ENCODE results near the gene PRRT1B.
"Not testable (repeated sequence)": the region's sequence is repeated elsewhere in the genome, so short reads cannot be mapped to it uniquely, and the experiment has no call there.

The PRRT1B gene

DNA sequence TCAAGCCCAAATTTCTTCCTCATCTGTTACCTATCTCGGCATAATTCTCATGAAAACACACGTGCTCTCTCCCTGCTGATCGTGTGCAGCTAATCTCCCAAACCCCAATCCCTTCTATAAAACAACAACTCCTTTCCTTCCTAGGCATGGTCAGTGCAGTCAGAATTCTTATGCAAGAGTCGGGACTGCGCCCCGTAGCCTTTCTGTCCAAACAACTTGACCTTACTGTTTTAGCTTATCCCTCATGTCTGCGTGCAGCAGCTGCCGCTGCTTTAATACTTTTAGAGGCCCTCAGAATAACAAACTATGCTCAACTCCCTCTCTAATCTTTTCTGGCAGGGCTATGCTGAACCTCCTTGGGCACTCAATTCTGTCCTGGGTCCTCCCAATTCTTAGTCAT lies 5.1 kb downstream of the PRRT1B start:
- not testable (repeated sequence) for DNase-seq (ENCODE audit: low read depth in 2 of 2)

DNA sequence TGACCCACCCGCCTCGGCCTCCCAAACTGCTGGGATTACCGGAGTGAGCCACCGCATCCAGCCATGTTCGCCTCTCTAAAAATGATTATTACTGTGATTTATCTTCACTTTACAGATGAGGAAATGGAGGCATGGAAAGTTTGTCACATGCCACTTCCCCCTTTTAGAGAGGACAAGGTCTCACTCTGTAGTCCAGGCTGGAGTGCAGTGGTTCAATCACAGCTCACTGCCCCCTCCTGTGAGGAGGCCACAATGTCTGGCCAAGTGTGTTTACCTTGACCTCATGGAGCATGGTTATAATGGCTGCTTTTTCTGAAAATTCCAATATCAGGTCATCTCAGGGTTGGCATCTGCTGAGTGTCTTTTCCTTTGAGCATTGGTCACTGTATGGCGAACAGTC lies 6.7 kb downstream of the PRRT1B start:
- DNase-seq (ENCODE audit: low read depth in 2 of 2) = no peak

- DNase-seq (ENCODE audit: low read depth in 2 of 2) = no peak
Measured at GRCh38 chr9:131554087-131554842, 8.9 kb downstream of the PRRT1B start.

GRCh38 chr9:131554843-131555351 lies 9.6 kb downstream of the PRRT1B start:
- DNase-seq (ENCODE audit: low read depth in 2 of 2) = no peak

DNA sequence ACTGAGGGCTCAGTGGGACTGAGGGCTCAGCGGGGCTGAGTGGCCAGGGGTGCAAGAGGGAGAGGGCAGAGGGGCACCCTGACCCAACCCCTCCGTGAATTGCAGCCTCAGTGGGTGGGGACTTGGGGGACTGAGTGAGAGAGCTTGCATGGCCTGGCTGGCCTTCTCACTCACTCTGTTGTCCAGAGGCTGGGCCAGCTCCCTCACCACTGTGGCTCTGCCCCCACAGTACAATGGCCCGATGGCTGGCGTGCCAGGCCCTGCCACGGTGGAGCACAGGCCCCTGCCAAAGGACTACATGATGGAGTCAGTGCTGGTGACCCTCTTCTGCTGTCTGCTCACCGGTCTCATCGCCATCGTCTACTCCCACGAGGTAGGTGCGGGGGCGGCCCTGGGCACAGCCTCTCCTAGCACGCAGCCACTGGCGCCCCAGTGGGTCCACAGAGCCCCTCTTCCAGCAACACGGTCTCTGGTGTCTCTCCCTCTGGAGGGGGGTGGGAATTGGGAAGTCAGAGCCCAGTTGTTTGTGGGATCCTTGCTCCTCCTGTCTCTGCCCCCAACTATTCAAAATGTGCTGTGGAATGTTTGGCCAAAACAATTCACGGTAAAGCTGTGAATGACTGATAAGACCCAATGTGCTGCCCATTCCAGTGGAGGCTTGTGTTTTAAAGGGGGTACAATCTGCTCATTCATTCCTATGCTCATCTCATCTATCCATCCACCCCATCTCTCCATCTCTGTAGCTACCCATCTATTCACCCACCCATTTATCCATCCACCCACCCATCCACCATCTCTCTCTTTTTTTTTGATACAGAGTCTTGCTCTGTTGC lies 10.7 kb downstream of the PRRT1B start:
- DNase-seq (ENCODE audit: low read depth in 2 of 2) = no peak

DNA sequence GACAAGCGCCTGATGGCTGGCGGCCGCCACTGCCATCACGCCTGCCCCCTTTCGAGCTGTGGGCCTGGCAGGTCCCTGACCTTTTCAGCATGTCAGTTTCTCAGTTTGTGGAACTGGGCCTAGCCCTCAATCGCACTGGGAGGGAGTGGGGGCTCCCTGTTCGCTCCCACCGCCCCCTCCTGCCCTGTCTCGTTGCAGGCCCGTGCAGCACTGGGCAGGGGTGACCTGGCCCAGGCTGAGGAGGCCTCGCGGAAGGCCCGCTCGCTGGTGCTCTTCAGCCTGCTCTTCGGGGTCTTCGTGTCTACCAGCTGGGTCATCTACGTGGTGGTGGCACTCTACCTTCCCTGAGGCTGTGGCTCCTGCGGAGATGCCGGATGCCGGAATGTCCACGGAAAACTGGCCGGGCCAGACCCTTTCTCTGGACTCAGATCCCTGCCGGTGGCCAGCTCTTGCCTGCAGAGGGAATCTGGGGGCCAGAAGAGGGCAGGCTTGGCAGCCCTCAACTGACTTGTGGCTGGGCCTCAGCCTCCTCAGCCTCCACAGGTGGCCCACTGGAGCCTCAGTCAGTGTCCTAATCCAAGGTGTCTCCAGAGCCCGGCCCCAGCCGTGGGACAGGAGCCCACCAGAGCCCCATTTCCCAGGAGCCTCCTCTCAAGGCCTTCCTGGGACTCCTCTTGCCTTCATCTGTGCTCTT lies 12.7 kb downstream of the PRRT1B start:
- no peak for DNase-seq (ENCODE audit: low read depth in 2 of 2)

DNA sequence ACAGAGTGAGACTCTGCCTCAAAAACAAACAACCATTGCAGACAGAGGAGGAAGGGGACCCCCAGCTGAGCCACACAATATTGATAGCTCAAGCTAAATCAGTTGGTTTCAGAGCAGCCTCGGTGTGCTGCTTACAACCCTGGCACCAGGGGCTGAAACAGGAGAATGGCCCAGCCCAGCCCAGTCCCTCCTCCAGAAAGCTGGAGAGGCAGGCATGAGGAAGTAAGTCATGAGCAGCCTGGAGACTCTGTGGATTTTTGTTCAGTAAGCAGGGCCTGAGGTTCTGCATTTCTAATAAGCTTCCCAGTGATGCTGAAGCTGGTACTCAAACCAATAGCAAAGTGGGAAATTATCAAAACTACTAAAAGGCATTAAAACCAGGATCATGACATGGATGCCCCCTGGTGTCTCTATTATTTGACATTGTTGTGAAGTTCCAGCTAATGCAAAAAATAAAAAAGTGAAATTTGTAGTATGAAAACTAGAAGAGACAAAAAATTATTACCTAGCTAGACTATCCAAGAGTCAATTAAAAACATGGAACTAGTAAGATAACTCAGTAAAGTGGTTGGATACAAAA lies 14.2 kb downstream of the PRRT1B start:
- no peak for DNase-seq (ENCODE audit: low read depth in 2 of 2)

- DNase-seq (ENCODE audit: low read depth in 2 of 2) = no peak
Measured at GRCh38 chr9:131562032-131562959, 17.0 kb downstream of the PRRT1B start.

DNA sequence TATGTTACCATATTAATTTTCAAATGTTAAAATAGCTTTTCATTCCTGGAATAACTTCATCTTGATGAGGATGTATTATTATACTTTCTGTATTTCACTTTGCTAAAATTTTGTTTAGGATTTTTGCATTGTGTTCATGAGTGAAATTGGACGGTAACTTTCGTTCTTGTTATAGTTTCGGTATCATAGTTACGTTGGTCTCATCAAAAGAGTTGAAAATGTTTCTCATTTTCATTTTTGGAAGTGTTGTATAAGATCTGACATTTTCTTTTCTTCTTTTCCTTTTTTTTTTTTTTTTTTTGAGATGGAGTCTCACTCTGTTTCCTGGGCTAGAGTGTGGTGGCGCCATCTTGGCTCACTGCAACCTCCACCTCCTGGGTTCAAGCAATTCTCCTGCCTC lies 20.0 kb downstream of the PRRT1B start:
- no peak for DNase-seq (ENCODE audit: low read depth in 2 of 2)

- no peak for DNase-seq (ENCODE audit: low read depth in 2 of 2)
Measured at GRCh38 chr9:131566158-131566557, 20.8 kb downstream of the PRRT1B start.

DNA sequence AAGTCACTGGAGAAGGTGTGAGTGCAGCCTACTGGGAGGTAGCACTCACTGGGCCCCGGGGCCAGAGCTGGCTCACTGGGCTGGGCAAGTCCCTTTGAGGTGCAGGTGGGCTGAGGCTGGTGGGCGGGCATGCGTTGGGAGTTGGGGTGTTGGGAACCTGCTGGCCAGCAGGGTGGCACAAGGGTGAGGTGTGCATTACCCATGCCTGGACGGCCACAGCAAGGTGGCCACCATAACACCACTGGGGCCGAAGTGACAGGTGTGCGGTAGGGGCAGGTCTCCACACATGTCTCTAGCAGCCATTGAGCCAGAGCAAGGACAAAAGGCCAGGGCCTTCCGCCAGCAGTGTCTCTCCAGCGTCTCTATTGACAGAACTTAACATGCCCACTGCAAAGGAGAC lies 22.6 kb downstream of the PRRT1B start:
- DNase-seq (ENCODE audit: low read depth in 2 of 2) = no peak

DNA sequence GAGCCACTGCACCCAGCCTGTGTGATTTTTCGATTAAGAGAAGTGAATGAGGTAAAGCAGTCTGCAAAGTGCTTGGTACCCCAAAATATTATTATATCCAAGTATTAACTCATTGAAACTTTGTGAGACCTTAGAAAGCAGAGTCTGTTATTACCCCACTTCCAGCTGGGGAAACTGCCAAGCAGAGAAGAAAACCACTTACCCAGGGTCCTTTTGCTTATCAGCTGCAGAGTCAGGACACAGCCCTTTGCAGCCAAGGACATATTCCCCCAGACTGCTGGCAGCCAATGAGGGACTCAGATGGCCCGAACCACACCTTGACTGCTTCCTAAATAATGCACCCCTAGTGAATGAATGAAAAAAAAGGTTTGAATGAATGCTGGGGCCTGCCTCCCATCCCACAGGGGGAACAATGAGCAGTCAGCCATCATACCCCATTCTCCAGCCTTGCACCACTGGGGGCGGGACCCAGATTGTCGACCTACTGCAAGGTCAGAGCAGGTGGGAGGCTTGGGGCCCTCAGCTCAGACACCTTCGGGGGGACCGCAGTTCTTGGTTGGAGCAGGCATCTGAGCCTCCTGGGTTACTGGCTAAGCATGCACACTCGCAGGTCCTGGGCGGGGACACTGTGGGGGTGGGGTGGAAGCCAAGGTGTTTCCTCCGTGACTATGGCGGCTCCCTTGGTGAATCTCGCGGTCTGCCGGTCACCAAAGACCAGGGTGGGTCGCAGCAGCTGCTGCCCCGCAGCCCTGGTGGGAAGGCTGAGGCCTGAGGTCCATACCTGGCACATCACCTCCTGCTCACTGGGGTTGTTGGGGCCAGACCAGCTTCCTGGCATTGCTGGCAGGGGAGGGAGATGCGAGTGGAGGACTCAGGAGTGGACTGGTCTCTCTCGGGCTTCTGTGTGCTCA lies 29.7 kb downstream of the PRRT1B start:
- no peak for DNase-seq (ENCODE audit: low read depth in 2 of 2)

DNA sequence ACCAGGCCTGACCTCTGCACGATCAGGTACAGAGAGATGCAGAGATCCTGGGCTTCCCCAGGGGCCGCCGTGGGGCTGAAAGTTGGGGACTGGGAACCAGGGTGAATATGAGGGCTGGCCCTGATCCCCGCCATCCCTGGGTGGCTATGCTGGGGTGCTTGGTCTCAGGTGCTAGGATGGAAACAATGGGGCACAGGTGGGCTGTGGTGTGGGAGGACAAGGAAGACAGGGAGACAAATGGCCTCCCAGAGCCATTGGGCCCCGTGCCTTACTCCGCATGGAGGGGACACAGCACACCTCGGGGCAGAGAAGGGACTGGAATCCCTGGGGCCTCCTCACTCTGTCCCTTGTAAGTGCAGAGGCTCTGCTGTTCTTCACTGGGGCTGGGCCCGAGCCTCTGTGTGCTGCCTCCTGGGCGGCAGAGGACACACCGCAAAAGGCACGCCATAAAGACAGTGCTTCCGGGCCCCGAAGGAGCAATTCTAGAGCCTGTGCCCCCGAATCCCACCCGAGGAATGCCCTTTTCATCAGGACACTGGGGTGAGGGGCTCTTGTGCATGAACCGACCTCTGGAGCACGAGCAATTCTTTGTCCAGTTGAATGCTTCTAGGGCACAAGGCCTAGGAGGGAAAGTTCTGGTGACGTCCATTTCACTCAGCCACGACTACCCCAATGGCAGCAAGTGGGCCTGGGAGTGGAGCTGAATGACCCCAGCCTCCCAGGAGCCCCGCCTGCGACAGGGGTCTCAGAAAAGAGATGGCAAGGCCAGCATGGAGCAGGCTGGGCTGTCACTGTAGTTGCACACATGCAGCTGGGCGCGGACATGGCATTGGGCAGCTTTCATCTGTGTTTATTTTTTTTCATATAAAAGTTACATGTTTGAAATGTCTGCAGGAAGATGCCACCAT lies 30.9 kb downstream of the PRRT1B start:
- DNase-seq (ENCODE audit: low read depth in 2 of 2) = no peak

GRCh38 chr9:131577005-131578000 lies 32.0 kb downstream of the PRRT1B start:
- DNase-seq (ENCODE audit: low read depth in 2 of 2) = no peak

GRCh38 chr9:131578021-131578420 lies 32.7 kb downstream of the PRRT1B start:
- DNase-seq (ENCODE audit: low read depth in 2 of 2) = no peak

DNA sequence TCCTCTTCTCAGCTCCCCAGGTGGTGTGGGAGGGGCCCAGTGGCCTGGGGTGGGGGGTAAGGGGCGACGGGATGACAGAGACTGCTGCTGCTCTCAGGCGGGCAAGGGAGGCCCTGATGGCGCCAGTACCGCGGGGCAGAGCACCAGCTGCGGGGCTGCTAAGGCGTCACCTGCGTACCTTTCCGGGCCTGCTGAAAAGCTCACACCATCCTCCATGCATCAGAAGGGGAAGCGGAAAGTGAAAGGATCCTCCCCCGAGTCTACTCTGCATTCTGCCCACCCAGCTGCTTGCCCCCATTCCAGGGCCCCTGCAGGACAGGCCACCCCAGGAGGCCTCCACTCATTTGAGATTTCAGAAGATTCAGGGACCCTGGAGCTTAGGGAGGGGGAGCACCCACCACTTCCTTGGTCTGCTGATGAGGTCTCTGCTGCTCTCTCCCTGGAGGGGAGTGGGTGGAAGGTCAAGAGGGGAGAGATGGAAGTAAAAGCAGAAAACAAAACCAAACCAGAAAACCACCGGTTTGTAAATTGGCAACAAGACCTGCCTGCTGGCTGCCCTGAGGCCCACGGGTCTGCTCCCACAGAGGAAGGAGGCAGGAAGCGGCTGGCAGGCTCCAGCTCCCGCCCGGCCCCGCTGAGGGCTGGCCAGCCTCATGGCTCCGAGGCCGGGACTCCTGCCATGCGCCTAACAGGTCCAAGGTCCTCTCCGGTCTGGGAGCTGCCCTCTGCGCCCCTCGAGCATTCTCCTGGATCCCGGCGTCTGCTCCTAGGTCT lies 33.6 kb downstream of the PRRT1B start:
- no peak for DNase-seq (ENCODE audit: low read depth in 2 of 2)

GRCh38 chr9:131579789-131580211 lies 34.5 kb downstream of the PRRT1B start:
- DNase-seq (ENCODE audit: low read depth in 2 of 2) = no peak

All from stimulated activated CD8-positive, alpha-beta memory T cell treated with anti-CD3 and anti-CD28 coated beads, Interleukin-15, amount 100 ng/mL, for 4 hours (primary cell).